HCT116 (cell line): ENCODE results near the gene TEDDM1. TPM values are rescaled to one million over a fixed set of nuclear protein-coding genes. Genes with fewer than 3 reads are reported as not detected.
A peak's percentile ranks its signal among the peaks of the same experiment; 100 is the strongest.

Experiments used
- ATAC-seq: fragments of 200-7000 bp; cut with Tn5 transposase; 2 replicates; pipeline ENCODE4 v1.9.1; 2020; ENCODE audit warnings: mild to moderate bottlenecking, moderate library complexity
- BruUV-seq: library from RNA; stranded (reverse); fragments of 400-500 nt; replicated peaks from 2 replicates; lab custom pipeline; 2021; lab: Mats Ljungman, UMichigan
- CTCF ChIA-PET: fragments of 300-600 bp; sonication (Branson Sonifier 250); formaldehyde crosslinking; loops from one replicate; lab custom pipeline; 2021; ENCODE audit warnings: antibody characterized with exemption; lab: Charles Lee
- POLR2A ChIA-PET: fragments of 300-600, 350-600 bp; sonication (Branson Sonifier 250); formaldehyde crosslinking; loops from one replicate; lab custom pipeline; 2021; ENCODE audit warnings: antibody characterized with exemption; lab: Charles Lee
- RAD21 ChIA-PET, 2 experiments: fragments of 300-600 bp; sonication (Branson Sonifier 250); formaldehyde crosslinking; loops; one replicate each; lab custom pipeline; 2023; ENCODE audit warnings: low total read pairs in 2 of 2; ENCODE audit not compliant: uncharacterized antibody in 2 of 2, unreplicated experiment in 2 of 2, low non-redundant PET in 1 of 2; lab: Charles Lee
- DNase-seq: peaks from one replicate; pipeline ENCODE4 v3.0.0-alpha.2; 2010; ENCODE audit warnings: low read depth, low spot score
- H2AFZ ChIP-seq: fragments of 200-600 bp; shearing (Covaris generic), sonication (generic); 2 replicates; pipeline ENCODE4 v1.6.1; 2017; ENCODE audit warnings: low read depth, mixed run types, mixed read lengths, antibody characterized with exemption, low read length; ENCODE audit not compliant: poor library complexity, severe bottlenecking
- H3K27ac ChIP-seq: 2 replicates; pipeline ENCODE4 v1.5.1; 2012; ENCODE audit warnings: low read depth, low read length
- H3K27me3 ChIP-seq: fragments of 200-600 bp; sonication (generic); 2 replicates; pipeline ENCODE4 v1.6.1; 2016; ENCODE audit warnings: mixed run types, low read length, mixed read lengths; ENCODE audit not compliant: insufficient read depth
- H3K36me3 ChIP-seq, 2 experiments: fragments of 200-500 bp in 1 of 2; fragments of 200-600 bp in 1 of 2; sonication (Bioruptor generic) in 1 of 2; sonication (generic) in 1 of 2; 2 replicates each; pipeline versions ENCODE4 v1.5.1 to v1.6.1; 2014 to 2016; ENCODE audit warnings: low read length in 2 of 2, inconsistent platforms in 1 of 2, mixed read lengths in 1 of 2, mixed run types in 1 of 2; ENCODE audit not compliant: insufficient read depth in 2 of 2, control insufficient read depth in 1 of 2
- H3K4me1 ChIP-seq, 2 experiments: fragments of 200-600 bp in 1 of 2; sonication (generic) in 1 of 2; 2 replicates each; pipeline versions ENCODE4 v1.5.1 to v1.6.1; 2012 to 2017; ENCODE audit warnings: low read length in 2 of 2, inconsistent platforms in 1 of 2, mild to moderate bottlenecking in 1 of 2, mixed read lengths in 1 of 2, mixed run types in 1 of 2, moderate library complexity in 1 of 2; ENCODE audit not compliant: insufficient read depth in 2 of 2, control insufficient read depth in 1 of 2
- H3K4me2 ChIP-seq: fragments of 200-600 bp; sonication (generic); 2 replicates; pipeline ENCODE4 v1.6.1; 2017; ENCODE audit warnings: mixed run types, low read length, mixed read lengths
- H3K4me3 ChIP-seq, 2 experiments: fragments of 200-600 bp in 1 of 2; sonication (generic) in 1 of 2; replicated peaks in 1 of 2; 2 replicates each; pipeline ENCODE4 v1.5.1; 2011 to 2016; ENCODE audit warnings: low read length in 2 of 2, control low read depth in 1 of 2, low read depth in 1 of 2, mild to moderate bottlenecking in 1 of 2, mixed read lengths in 1 of 2, mixed run types in 1 of 2
- H3K79me2 ChIP-seq: fragments of 200-600 bp; sonication (generic); 2 replicates; pipeline ENCODE4 v1.6.1; 2017; ENCODE audit warnings: mild to moderate bottlenecking, mixed run types, low read length, moderate library complexity, mixed read lengths; ENCODE audit not compliant: insufficient read depth
- H3K9ac ChIP-seq: fragments of 200-600 bp; sonication (generic); 2 replicates; pipeline ENCODE4 v1.6.1; 2016; ENCODE audit warnings: low read length, mixed read lengths
- H3K9me2 ChIP-seq: fragments of 200-600 bp; sonication (generic), shearing (Covaris generic); 2 replicates; pipeline ENCODE4 v1.6.1; 2017; ENCODE audit warnings: mixed run types, mild to moderate bottlenecking, moderate library complexity; ENCODE audit not compliant: insufficient read depth
- H3K9me3 ChIP-seq, 2 experiments: fragments of 200-500 bp in 1 of 2; fragments of 200-600 bp in 1 of 2; sonication (Bioruptor generic) in 1 of 2; sonication (generic) in 1 of 2; 2 replicates each; pipeline ENCODE4 v1.6.1; 2014 to 2017; ENCODE audit warnings: low read length in 2 of 2, mixed read lengths in 2 of 2, inconsistent platforms in 1 of 2, low read depth in 1 of 2, mild to moderate bottlenecking in 1 of 2, mixed run types in 1 of 2, moderate library complexity in 1 of 2; ENCODE audit not compliant: control insufficient read depth in 1 of 2, insufficient read depth in 1 of 2
- H4K20me1 ChIP-seq: fragments of 200-600 bp; sonication (generic), shearing (Covaris generic); 2 replicates; pipeline ENCODE4 v1.6.1; 2017; ENCODE audit warnings: mixed run types, mild to moderate bottlenecking, moderate library complexity; ENCODE audit not compliant: insufficient read depth
- CBX3 ChIP-seq: IDR thresholded peaks from 2 replicates; pipeline ENCODE4 v1.6.1; 2012; ENCODE audit warnings: low read depth
- CEBPB ChIP-seq: IDR thresholded peaks from 2 replicates; pipeline ENCODE4 v1.6.1; 2012; ENCODE audit warnings: low read depth
- EGR1 ChIP-seq: IDR thresholded peaks from 2 replicates; pipeline ENCODE4 v1.6.1; 2012; ENCODE audit warnings: low read depth
- EZH2 ChIP-seq: fragments of 200-600 bp; sonication (generic); IDR thresholded peaks from 2 replicates; pipeline ENCODE4 v1.6.1; 2017; ENCODE audit warnings: antibody characterized with exemption, mixed run types
- EZH2phosphoT487 ChIP-seq: fragments of 200-600 bp; IDR thresholded peaks from 2 replicates; pipeline ENCODE4 v1.6.1; 2018; ENCODE audit warnings: antibody characterized with exemption, borderline replicate concordance
- JUND ChIP-seq: IDR thresholded peaks from 2 replicates; pipeline ENCODE4 v1.6.1; 2012
- MAX ChIP-seq: IDR thresholded peaks from 2 replicates; pipeline ENCODE4 v1.6.1; 2012
- POLR2A ChIP-seq: IDR thresholded peaks from 2 replicates; pipeline ENCODE4 v1.7.0; 2011; ENCODE audit warnings: borderline replicate concordance; ENCODE audit not compliant: insufficient read depth, insufficient read length; ENCODE audit errors: extremely low read depth
- POLR2AphosphoS5 ChIP-seq: IDR thresholded peaks from 2 replicates; pipeline ENCODE4 v1.6.1; 2011; ENCODE audit warnings: mild to moderate bottlenecking, low read depth, low read length, moderate library complexity
- RAD21 ChIP-seq: IDR thresholded peaks from 2 replicates; pipeline ENCODE4 v1.6.1; 2012; ENCODE audit warnings: low read depth, mild to moderate bottlenecking
- REST ChIP-seq: IDR thresholded peaks from 2 replicates; pipeline ENCODE4 v1.6.1; 2012; ENCODE audit warnings: low read depth
- SIN3A ChIP-seq: IDR thresholded peaks from 2 replicates; pipeline ENCODE4 v1.6.1; 2012; ENCODE audit warnings: low read depth
- SRF ChIP-seq: IDR thresholded peaks from 2 replicates; pipeline ENCODE4 v1.6.1; 2012; ENCODE audit warnings: low read depth
- YY1 ChIP-seq: IDR thresholded peaks from 2 replicates; pipeline ENCODE4 v1.6.1; 2011; ENCODE audit warnings: low read length, low read depth, moderate library complexity, mild to moderate bottlenecking; ENCODE audit not compliant: insufficient replicate concordance; ENCODE audit errors: extremely low read depth
- intact Hi-C: fragments of 100-400 bp; cut with micrococcal nuclease; formaldehyde crosslinking; loops from 2 replicates; pipeline ENCODE4 v1.10.0; 2022
- total RNA-seq: library from RNA; stranded (reverse); gene quantifications from one replicate; pipeline ENCODE4 v1.2.1, GENCODE V29; 2021; ENCODE audit not compliant: unreplicated experiment

TEDDM1 gene
- total RNA-seq, 1 experiment from 2014 or later, result not detected

- TF ChIP-seq MAX (no peak), YY1 (no peak), POLR2A (no peak), REST (no peak), SRF (no peak)
- Histone ChIP-seq H3K79me2 (no peaks in the 10 kb centered on the region), H3K36me3 (no peaks in the 10 kb centered on the region), H3K27me3 (no peaks in the 10 kb centered on the region), H3K9me3 (no peaks in the 10 kb centered on the region), H3K4me3 (no peak overlapping the region), H4K20me1 (no peaks in the 10 kb centered on the region), H3K9ac (no peak overlapping the region), H3K4me2 (no peak overlapping the region), H3K27ac (no peak overlapping the region), H3K4me1 (no peaks in the 10 kb centered on the region), H3K9me2 (no peaks in the 10 kb centered on the region), H2AFZ (no peak overlapping the region)
- POLR2A ChIA-PET, result no interaction called here
- CTCF ChIA-PET, result no interaction called here
- ATAC-seq (no peak), DNase-seq (no peak)
- BruUV-seq, result no TSS peak
- RAD21 ChIA-PET, result no interaction called here
- intact Hi-C loops, result no loop called here
These were observed 48.6 kb downstream of the TEDDM1 start for GRCh38 chr1:182351790-182352364.

- no peaks in the 10 kb centered on the region for H3K9me3 ChIP-seq
- no TSS peak for BruUV-seq
- no peak overlapping the region for H2AFZ ChIP-seq
- no peak for TF ChIP-seq POLR2AphosphoS5
- TF ChIP-seq EGR1, result no peak
- TF ChIP-seq YY1, result no peak
- TF ChIP-seq CEBPB, result no peak
- no peak for TF ChIP-seq CBX3
- TF ChIP-seq RAD21, result no peak
- no peak for TF ChIP-seq JUND
- no peak for TF ChIP-seq SIN3A
- no peak for TF ChIP-seq EZH2
- TF ChIP-seq EZH2phosphoT487, result no peak
- ATAC-seq, result peak; percentile 38; the same call in 1 of the 2 replicates
- DNase-seq, result no peak
- POLR2A ChIA-PET, result no interaction called here
- CTCF ChIA-PET, result no interaction called here
- H3K36me3 ChIP-seq, result no peaks in the 10 kb centered on the region
- H3K27me3 ChIP-seq, result no peaks in the 10 kb centered on the region
- no peak overlapping the region for H3K27ac ChIP-seq
- no peak overlapping the region for H3K9ac ChIP-seq
- H3K4me2 ChIP-seq, result no peak overlapping the region
- intact Hi-C loops, result no loop called here
- H3K79me2 ChIP-seq, result no peaks in the 10 kb centered on the region
- RAD21 ChIA-PET, result no interaction called here
- no peaks in the 10 kb centered on the region for H3K4me1 ChIP-seq
- no peak overlapping the region for H3K4me3 ChIP-seq
- no peaks in the 10 kb centered on the region for H3K9me2 ChIP-seq
- H4K20me1 ChIP-seq, result no peaks in the 10 kb centered on the region
These were observed 49.6 kb downstream of the TEDDM1 start for GRCh38 chr1:182350839-182351238.
